CD14-positive monocyte (primary cell): ENCODE measurements around the gene ANO4. TPM values are rescaled to one million over a fixed set of nuclear protein-coding genes. Genes with fewer than 3 reads are reported as not detected.

Experiments used
- DNase-seq, 3 donors: peaks; one replicate each; pipeline ENCODE4 v3.0.0-alpha.2; 2011 to 2022
- H2AFZ ChIP-seq: 2 replicates; pipeline ENCODE4 v1.6.0; 2012; ENCODE audit warnings: mild to moderate bottlenecking, low read depth, low read length, inconsistent platforms; ENCODE audit not compliant: insufficient read depth, poor library complexity, severe bottlenecking
- H3K27ac ChIP-seq, 2 donors: 1 replicate in 1 of 2; 2 replicates in 1 of 2; pipeline ENCODE4 v1.5.1; 2012 to 2013; ENCODE audit warnings: low read length in 2 of 2, control low read depth in 1 of 2, inconsistent platforms in 1 of 2, low read depth in 1 of 2, mild to moderate bottlenecking in 1 of 2
- H3K27me3 ChIP-seq, 2 donors: one replicate each; pipeline versions ENCODE4 v1.6.0 to v1.6.1; 2011 to 2013; ENCODE audit warnings: low read length in 2 of 2; ENCODE audit not compliant: control insufficient read depth in 2 of 2, insufficient read depth in 2 of 2
- H3K36me3 ChIP-seq, 2 donors: replicated peaks in 1 of 2; 1 replicate in 1 of 2; 2 replicates in 1 of 2; pipeline versions ENCODE4 v1.5.1 to v1.6.1; 2012 to 2013; ENCODE audit warnings: low read length in 2 of 2, control low read depth in 1 of 2, inconsistent platforms in 1 of 2, mild to moderate bottlenecking in 1 of 2; ENCODE audit not compliant: insufficient read depth in 2 of 2, control insufficient read depth in 1 of 2
- H3K4me1 ChIP-seq, 2 donors: 1 replicate in 1 of 2; 2 replicates in 1 of 2; pipeline versions ENCODE4 v1.5.1 to v1.6.1; 2012 to 2013; ENCODE audit warnings: low read length in 2 of 2, control low read depth in 1 of 2, inconsistent platforms in 1 of 2, mild to moderate bottlenecking in 1 of 2, moderate library complexity in 1 of 2; ENCODE audit not compliant: insufficient read depth in 2 of 2, control insufficient read depth in 1 of 2
- H3K4me2 ChIP-seq: replicated peaks from 2 replicates; pipeline ENCODE3; 2012; ENCODE audit warnings: low read length, moderate library complexity, mild to moderate bottlenecking; ENCODE audit not compliant: poor library complexity, severe bottlenecking; ENCODE audit errors: extremely low read depth
- H3K4me3 ChIP-seq, 3 experiments: fragments of 200-600 bp in 1 of 3; sonication (generic) in 1 of 3; replicated peaks in 1 of 3; 1 replicate in 2 of 3; 2 replicates in 1 of 3; pipeline ENCODE4 v1.5.1; 2011 to 2013; ENCODE audit warnings: low read length in 3 of 3, mild to moderate bottlenecking in 3 of 3, control low read depth in 2 of 3, low read depth in 2 of 3, inconsistent platforms in 1 of 3, moderate library complexity in 1 of 3
- H3K79me2 ChIP-seq: 2 replicates; pipeline ENCODE4 v1.6.0; 2012; ENCODE audit warnings: mild to moderate bottlenecking, control low read depth, inconsistent platforms, low read length, moderate library complexity; ENCODE audit not compliant: insufficient read depth
- H3K9ac ChIP-seq: 2 replicates; pipeline ENCODE4 v1.6.0; 2017; ENCODE audit warnings: low read length, mild to moderate bottlenecking; ENCODE audit not compliant: insufficient read depth, poor library complexity, severe bottlenecking
- H3K9me3 ChIP-seq, 2 donors: replicated peaks in 1 of 2; 1 replicate in 1 of 2; 2 replicates in 1 of 2; pipeline versions ENCODE4 v1.5.1 to v1.6.1; 2012 to 2013; ENCODE audit warnings: low read length in 2 of 2, control low read depth in 1 of 2; ENCODE audit not compliant: control insufficient read depth in 1 of 2, insufficient read depth in 1 of 2
- H4K20me1 ChIP-seq: 2 replicates; pipeline ENCODE4 v1.6.0; 2012; ENCODE audit warnings: mild to moderate bottlenecking, low read length, control low read depth, moderate library complexity; ENCODE audit not compliant: insufficient read depth
- H3K27ac Mint-ChIP-seq, 7 donors: one replicate each; pipeline ENCODE4 v1.8.0; 2020; ENCODE audit warnings: mild to moderate bottlenecking in 7 of 7, mixed read lengths in 7 of 7, moderate library complexity in 6 of 7, inconsistent platforms in 2 of 7
- H3K27me3 Mint-ChIP-seq, 3 donors: one replicate each; pipeline ENCODE4 v1.8.0; 2021 to 2022; ENCODE audit warnings: low read depth in 3 of 3, mild to moderate bottlenecking in 3 of 3, mixed read lengths in 3 of 3, moderate library complexity in 3 of 3, inconsistent platforms in 1 of 3
- H3K36me3 Mint-ChIP-seq, 2 donors: one replicate each; pipeline ENCODE4 v1.8.0; 2020; ENCODE audit warnings: mixed read lengths in 2 of 2, inconsistent platforms in 1 of 2, mild to moderate bottlenecking in 1 of 2
- H3K4me1 Mint-ChIP-seq: one replicate; pipeline ENCODE4 v1.8.0; 2020; ENCODE audit warnings: mild to moderate bottlenecking, mixed read lengths
- H3K4me3 Mint-ChIP-seq, 2 donors: one replicate each; pipeline ENCODE4 v1.8.0; 2020; ENCODE audit warnings: mild to moderate bottlenecking in 2 of 2, mixed read lengths in 2 of 2, moderate library complexity in 1 of 2
- H3K9me3 Mint-ChIP-seq, 7 donors: one replicate each; pipeline ENCODE4 v1.8.0; 2020 to 2022; ENCODE audit warnings: mixed read lengths in 7 of 7, mild to moderate bottlenecking in 6 of 7, moderate library complexity in 6 of 7, inconsistent platforms in 2 of 7
- WGBS: methylation state at CpG from one replicate; pipeline ENCODE4 v1.1.5; 2013; ENCODE audit warnings: missing lambda C conversion rate; ENCODE audit not compliant: insufficient coverage; 5-methylcytosine and 5-hydroxymethylcytosine counted together
- intact Hi-C, 2 donors: fragments of 100-400 bp; cut with micrococcal nuclease; formaldehyde crosslinking; loops; one replicate each; pipeline versions ENCODE4 v1.15.0 to v1.15.1; 2023
- polyA plus RNA-seq, 3 donors: library from polyadenylated mRNA; depleted of rRNA in 1 of 3; unstranded in 2 of 3; stranded (reverse) in 1 of 3; fragments of 300-500 nt in 2 of 3; fragments of >200 nt in 1 of 3; fragmentation: Illumina TruSeq in 2 of 3; gene quantifications; 1 replicate in 2 of 3; 2 replicates in 1 of 3; pipeline ENCODE4 v1.2.3, GENCODE V29; 2012 to 2021
- TF ChIP-seq, protein P1 (sequence below): fragments of 200-600 bp; IDR thresholded peaks from one replicate; pipeline ENCODE4 v1.8.0; 2022; ENCODE audit warnings: antibody characterized with exemption, mild to moderate bottlenecking

Gene ANO4
- polyA plus RNA-seq, 3 donors: not detected

DNA sequence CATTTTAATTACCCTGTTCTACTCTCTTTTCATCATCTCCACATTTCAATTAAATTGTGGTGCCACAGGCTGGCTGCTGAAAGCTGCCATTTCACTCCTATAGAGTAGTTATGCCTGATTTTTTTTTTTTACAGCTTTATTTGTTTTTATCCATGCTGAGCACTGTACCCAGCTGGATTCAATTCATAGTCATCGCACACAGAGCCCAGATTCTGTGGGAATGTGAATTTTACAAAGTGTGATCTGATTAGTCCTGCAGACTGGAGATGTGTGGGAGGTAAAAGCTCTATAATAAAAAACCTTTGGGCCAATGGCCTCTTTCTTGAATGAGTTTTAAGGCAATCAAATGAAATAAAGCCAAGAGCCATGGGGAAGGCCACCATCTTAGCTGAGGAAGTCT lies 190.2 kb downstream of the ANO4 start:
- TF ChIP-seq, protein P1, sequence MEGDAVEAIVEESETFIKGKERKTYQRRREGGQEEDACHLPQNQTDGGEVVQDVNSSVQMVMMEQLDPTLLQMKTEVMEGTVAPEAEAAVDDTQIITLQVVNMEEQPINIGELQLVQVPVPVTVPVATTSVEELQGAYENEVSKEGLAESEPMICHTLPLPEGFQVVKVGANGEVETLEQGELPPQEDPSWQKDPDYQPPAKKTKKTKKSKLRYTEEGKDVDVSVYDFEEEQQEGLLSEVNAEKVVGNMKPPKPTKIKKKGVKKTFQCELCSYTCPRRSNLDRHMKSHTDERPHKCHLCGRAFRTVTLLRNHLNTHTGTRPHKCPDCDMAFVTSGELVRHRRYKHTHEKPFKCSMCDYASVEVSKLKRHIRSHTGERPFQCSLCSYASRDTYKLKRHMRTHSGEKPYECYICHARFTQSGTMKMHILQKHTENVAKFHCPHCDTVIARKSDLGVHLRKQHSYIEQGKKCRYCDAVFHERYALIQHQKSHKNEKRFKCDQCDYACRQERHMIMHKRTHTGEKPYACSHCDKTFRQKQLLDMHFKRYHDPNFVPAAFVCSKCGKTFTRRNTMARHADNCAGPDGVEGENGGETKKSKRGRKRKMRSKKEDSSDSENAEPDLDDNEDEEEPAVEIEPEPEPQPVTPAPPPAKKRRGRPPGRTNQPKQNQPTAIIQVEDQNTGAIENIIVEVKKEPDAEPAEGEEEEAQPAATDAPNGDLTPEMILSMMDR: no peak
- H3K27ac ChIP-seq: no peak overlapping the region
- no peaks in the 10 kb centered on the region for H4K20me1 ChIP-seq
- no peak for DNase-seq
- no peak overlapping the region for H3K27ac Mint-ChIP-seq
- no peaks in the 10 kb centered on the region for H3K9me3 ChIP-seq
- intact Hi-C loops: no loop called here
- WGBS: 100% methylated on average over 1 of the region's 1 CpG
- no peak overlapping the region for H3K4me3 Mint-ChIP-seq
- no peak overlapping the region for H3K4me3 ChIP-seq
- no peak overlapping the region for H3K9ac ChIP-seq
- H3K36me3 ChIP-seq: no peaks in the 10 kb centered on the region
- no peaks in the 10 kb centered on the region for H3K27me3 ChIP-seq
- peaks cover 0 to 3% of the 10 kb centered on the region in 2 donors for H3K4me1 ChIP-seq
- H3K27me3 Mint-ChIP-seq: peaks cover 1 to 4% (median 3%) of the 10 kb centered on the region in 3 donors
- H3K4me2 ChIP-seq: no peak overlapping the region
- peaks cover 10% of the 10 kb centered on the region for H3K4me1 Mint-ChIP-seq
- H3K79me2 ChIP-seq: no peaks in the 10 kb centered on the region
- peaks cover 0 to 1% (median 0%) of the 10 kb centered on the region in 7 donors for H3K9me3 Mint-ChIP-seq
- no peaks in the 10 kb centered on the region for H3K36me3 Mint-ChIP-seq
- no peak overlapping the region for H2AFZ ChIP-seq

DNA sequence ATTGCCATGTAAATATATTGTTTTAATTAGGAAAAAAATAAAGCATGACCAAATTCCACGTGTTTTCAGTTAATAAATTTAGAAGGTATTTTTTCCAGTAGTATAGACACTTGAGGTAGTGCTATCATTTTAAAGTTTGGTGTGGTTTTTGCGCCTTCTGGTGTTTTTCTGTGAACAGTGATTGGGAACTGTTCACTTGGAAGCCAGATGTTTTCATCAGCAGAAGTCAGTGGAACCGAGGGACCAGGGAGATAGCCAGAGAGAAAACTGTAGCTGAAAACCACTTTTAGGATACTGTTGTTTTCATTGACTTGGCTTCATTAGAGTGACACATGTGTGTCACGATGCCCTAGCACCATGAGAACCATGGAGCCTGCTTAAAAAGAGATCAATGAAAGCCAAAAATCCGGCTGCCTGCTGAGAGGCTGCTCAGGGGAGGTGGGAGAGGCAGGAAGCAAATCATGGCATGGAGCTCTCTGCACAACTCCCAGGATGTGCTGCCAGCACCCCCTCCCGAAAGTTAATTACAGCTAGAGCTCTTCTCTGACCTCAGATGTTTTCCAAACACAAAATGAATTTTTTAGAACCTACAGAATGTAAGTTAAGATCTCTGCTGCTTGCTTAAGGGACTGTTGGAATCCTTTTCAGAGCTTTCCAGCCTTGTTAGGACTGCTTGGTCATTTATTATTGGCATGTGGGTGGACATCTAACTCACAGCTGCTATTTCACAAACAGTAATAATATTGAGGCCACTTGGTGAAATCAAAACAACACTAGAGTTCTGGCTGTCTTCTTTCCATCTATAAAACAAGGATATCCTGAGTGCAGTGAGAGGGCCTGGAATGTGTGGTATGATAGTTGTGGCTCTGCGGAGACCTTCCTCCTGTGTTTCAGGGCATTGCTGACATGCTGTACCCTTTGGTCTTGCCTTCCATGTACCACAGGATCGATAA lies 192.3 kb downstream of the ANO4 start:
- Histone ChIP-seq H3K4me2 (no peak overlapping the region), H3K79me2 (no peaks in the 10 kb centered on the region), H3K9me3 (no peaks in the 10 kb centered on the region), H3K27ac (no peak overlapping the region), H2AFZ (no peak overlapping the region), H3K4me1 (peaks cover 0 to 3% of the 10 kb centered on the region in 2 donors), H3K36me3 (no peaks in the 10 kb centered on the region), H3K9ac (no peak overlapping the region), H4K20me1 (no peaks in the 10 kb centered on the region), H3K4me3 (no peak overlapping the region), H3K27me3 (no peaks in the 10 kb centered on the region)
- Mint-ChIP-seq H3K4me1 (peaks cover 10% of the 10 kb centered on the region), H3K4me3 (no peak overlapping the region), H3K27me3 (peaks cover 1 to 6% (median 5%) of the 10 kb centered on the region in 3 donors), H3K9me3 (peaks cover 0 to 1% (median 0%) of the 10 kb centered on the region in 7 donors), H3K27ac (no peak overlapping the region), H3K36me3 (no peaks in the 10 kb centered on the region)
- TF ChIP-seq, protein P1: no peak
- no peak for DNase-seq
- 89% methylated on average over 5 of the region's 8 CpGs for WGBS
- intact Hi-C loops: no loop called here
